Erythroblast (primary cell): ENCODE measurements around the gene CCN5.

ENCODE experiments used
- GATA1 ChIP-seq: IDR thresholded peaks from 2 replicates; pipeline ENCODE4 v1.6.1; 2011; ENCODE audit warnings: low read depth, mild to moderate bottlenecking, control low read depth, low read length, moderate library complexity
- POLR2A ChIP-seq: IDR thresholded peaks from 2 replicates; pipeline ENCODE4 v1.6.1; 2011; ENCODE audit warnings: mild to moderate bottlenecking, low read length

- TF ChIP-seq POLR2A (no peak), GATA1 (no peak)
Observed at GRCh38 chr20:44773070-44773829, 58.1 kb downstream of the CCN5 start.
